DOHH2 (cell line): Measurements from ENCODE around the gene VAC14.

Experiments used
- EZH2phosphoT487 ChIP-seq: fragments of 200-600 bp; sonication (generic); IDR thresholded peaks from 2 replicates; pipeline ENCODE4 v1.6.1; 2017; ENCODE audit warnings: borderline replicate concordance, mild to moderate bottlenecking, antibody characterized with exemption, low read length, moderate library complexity, mixed read lengths
- TF ChIP-seq, protein P1 (sequence below): fragments of 200-600 bp; sonication (generic); IDR thresholded peaks from one replicate; pipeline ENCODE4 v1.5.1; 2014; ENCODE audit warnings: antibody characterized with exemption, mild to moderate bottlenecking, low read depth, low read length; ENCODE audit not compliant: poor library complexity, severe bottlenecking

- TF ChIP-seq, protein P1, sequence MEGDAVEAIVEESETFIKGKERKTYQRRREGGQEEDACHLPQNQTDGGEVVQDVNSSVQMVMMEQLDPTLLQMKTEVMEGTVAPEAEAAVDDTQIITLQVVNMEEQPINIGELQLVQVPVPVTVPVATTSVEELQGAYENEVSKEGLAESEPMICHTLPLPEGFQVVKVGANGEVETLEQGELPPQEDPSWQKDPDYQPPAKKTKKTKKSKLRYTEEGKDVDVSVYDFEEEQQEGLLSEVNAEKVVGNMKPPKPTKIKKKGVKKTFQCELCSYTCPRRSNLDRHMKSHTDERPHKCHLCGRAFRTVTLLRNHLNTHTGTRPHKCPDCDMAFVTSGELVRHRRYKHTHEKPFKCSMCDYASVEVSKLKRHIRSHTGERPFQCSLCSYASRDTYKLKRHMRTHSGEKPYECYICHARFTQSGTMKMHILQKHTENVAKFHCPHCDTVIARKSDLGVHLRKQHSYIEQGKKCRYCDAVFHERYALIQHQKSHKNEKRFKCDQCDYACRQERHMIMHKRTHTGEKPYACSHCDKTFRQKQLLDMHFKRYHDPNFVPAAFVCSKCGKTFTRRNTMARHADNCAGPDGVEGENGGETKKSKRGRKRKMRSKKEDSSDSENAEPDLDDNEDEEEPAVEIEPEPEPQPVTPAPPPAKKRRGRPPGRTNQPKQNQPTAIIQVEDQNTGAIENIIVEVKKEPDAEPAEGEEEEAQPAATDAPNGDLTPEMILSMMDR: no peak
- no peak for TF ChIP-seq EZH2phosphoT487
Observed at GRCh38 chr16:70743791-70744190, 57.2 kb downstream of the VAC14 start.
